ENCODE measurements around the gene CYBA. TPM values are rescaled to one million over a fixed set of nuclear protein-coding genes. Genes with fewer than 3 reads are reported as not detected.

The CYBA gene
- total and polyA plus RNA-seq, 8 donors = 38.0 to 135 (median 68.5) TPM

GRCh38 chr16:88662222-88662842 lies 11.5 kb upstream of the CYBA start:
- Histone ChIP-seq H3K4me3 (peak overlapping the region; percentile 70 to 80 (median 74)), H3K36me3 (no peaks in the 10 kb centered on the region), H3K27me3 (no peaks in the 10 kb centered on the region), H3K27ac (peak overlapping the region; percentile 56 to 77 (median 64)), H3K9me3 (no peaks in the 10 kb centered on the region), H3K4me1 (peaks cover 0 to 17% (median 5%) of the 10 kb centered on the region in 3 donors)
- no peak for TF ChIP-seq CTCF (IDR thresholded peaks at IDR 0.05)
- 1 to 2% methylated on average over 44 to 49 of the region's 49 CpGs for WGBS, 2 donors
- DNase-seq = peak in 3 of 6 donors; percentile 49 to 72 (median 67)
- intact Hi-C loops (cut with DNase I) = no loop called here
- FAIRE-seq = no peak
- ATAC-seq = peak in 2 of 4 donors; percentile 0 to 10

GRCh38 chr16:88661468-88661867 lies 10.6 kb upstream of the CYBA start:
- ATAC-seq (no peak), FAIRE-seq (no peak), DNase-seq (no peak)
- Histone ChIP-seq H3K9me3 (no peaks in the 10 kb centered on the region), H3K27ac (no peak overlapping the region), H3K4me1 (peaks cover 0 to 17% (median 5%) of the 10 kb centered on the region in 3 donors), H3K27me3 (no peaks in the 10 kb centered on the region), H3K36me3 (no peaks in the 10 kb centered on the region), H3K4me3 (no peak overlapping the region)
- no peak for TF ChIP-seq CTCF (IDR thresholded peaks at IDR 0.05)
- WGBS, 2 donors = 81 to 84% methylated on average over 10 of the region's 10 CpGs
- intact Hi-C loops (cut with DNase I) = no loop called here

- 90 to 95% methylated on average over 25 of the region's 25 CpGs for WGBS, 2 donors
- no peak overlapping the region for H3K4me3 ChIP-seq
- no peaks in the 10 kb centered on the region for H3K36me3 ChIP-seq
- TF ChIP-seq CTCF (IDR thresholded peaks at IDR 0.05) = no peak
- no peak for DNase-seq
- intact Hi-C loops (cut with DNase I) = no loop called here
- ATAC-seq = no peak
- H3K27me3 ChIP-seq = no peaks in the 10 kb centered on the region
- no peak overlapping the region for H3K27ac ChIP-seq
- peaks cover 0 to 5% (median 4%) of the 10 kb centered on the region in 3 donors for H3K4me1 ChIP-seq
- FAIRE-seq = no peak
- H3K9me3 ChIP-seq = no peaks in the 10 kb centered on the region
These were observed 8.3 kb upstream of the CYBA start for GRCh38 chr16:88659160-88659559.

GRCh38 chr16:88658714-88659113 lies 7.9 kb upstream of the CYBA start:
- no peaks in the 10 kb centered on the region for H3K9me3 ChIP-seq
- DNase-seq (no peak), ATAC-seq (no peak), FAIRE-seq (no peak)
- intact Hi-C loops (cut with DNase I) = no loop called here
- no peaks in the 10 kb centered on the region for H3K27me3 ChIP-seq
- no peak for TF ChIP-seq CTCF (IDR thresholded peaks at IDR 0.05)
- H3K36me3 ChIP-seq = no peaks in the 10 kb centered on the region
- WGBS, 2 donors = 86 to 92% methylated on average over 14 to 15 of the region's 15 CpGs
- no peak overlapping the region for H3K27ac ChIP-seq
- H3K4me1 ChIP-seq = peaks cover 0 to 5% (median 0%) of the 10 kb centered on the region in 3 donors
- H3K4me3 ChIP-seq = no peak overlapping the region

- no peaks in the 10 kb centered on the region for H3K9me3 ChIP-seq
- FAIRE-seq (no peak), ATAC-seq (no peak), DNase-seq (peak in 1 of 6 donors; percentile 71)
- no peaks in the 10 kb centered on the region for H3K36me3 ChIP-seq
- no peak overlapping the region for H3K4me3 ChIP-seq
- H3K27ac ChIP-seq = no peak overlapping the region
- WGBS, 2 donors = 92 to 93% methylated on average over 12 to 19 of the region's 19 CpGs
- no peak for TF ChIP-seq CTCF (IDR thresholded peaks at IDR 0.05)
- peaks cover 0 to 5% (median 0%) of the 10 kb centered on the region in 3 donors for H3K4me1 ChIP-seq
- intact Hi-C loops (cut with DNase I) = no loop called here
- no peaks in the 10 kb centered on the region for H3K27me3 ChIP-seq
These were observed 6.5 kb upstream of the CYBA start for GRCh38 chr16:88657371-88657770.

All from pancreas (tissue), 10 donors.